ENCODE data around the gene IFRD2.

DNA sequence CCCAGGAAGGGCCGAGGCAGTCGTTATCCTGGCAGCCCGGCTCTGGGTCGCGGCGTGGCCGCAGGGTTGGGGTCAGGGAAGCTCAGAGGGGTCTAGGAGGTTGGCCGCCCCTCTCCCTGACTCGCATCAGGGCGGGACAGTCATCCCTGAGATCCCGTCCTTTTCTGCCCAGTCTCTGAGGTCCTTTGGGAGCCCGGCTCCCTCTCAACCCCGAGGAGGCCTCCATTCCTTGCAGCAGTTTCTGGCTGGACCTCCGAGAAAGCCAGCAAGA is 29.8 kb upstream of the IFRD2 start:
- TF ChIP-seq, protein P1, sequence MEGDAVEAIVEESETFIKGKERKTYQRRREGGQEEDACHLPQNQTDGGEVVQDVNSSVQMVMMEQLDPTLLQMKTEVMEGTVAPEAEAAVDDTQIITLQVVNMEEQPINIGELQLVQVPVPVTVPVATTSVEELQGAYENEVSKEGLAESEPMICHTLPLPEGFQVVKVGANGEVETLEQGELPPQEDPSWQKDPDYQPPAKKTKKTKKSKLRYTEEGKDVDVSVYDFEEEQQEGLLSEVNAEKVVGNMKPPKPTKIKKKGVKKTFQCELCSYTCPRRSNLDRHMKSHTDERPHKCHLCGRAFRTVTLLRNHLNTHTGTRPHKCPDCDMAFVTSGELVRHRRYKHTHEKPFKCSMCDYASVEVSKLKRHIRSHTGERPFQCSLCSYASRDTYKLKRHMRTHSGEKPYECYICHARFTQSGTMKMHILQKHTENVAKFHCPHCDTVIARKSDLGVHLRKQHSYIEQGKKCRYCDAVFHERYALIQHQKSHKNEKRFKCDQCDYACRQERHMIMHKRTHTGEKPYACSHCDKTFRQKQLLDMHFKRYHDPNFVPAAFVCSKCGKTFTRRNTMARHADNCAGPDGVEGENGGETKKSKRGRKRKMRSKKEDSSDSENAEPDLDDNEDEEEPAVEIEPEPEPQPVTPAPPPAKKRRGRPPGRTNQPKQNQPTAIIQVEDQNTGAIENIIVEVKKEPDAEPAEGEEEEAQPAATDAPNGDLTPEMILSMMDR (IDR thresholded peaks at IDR 0.05; ENCODE audit: control extremely low read depth in 1 of 3, insufficient read depth in 1 of 3, low read depth in 1 of 3, low read length in 3 of 3), result no peak
- peak; percentile 17; the same call in 1 of the 2 replicates for TF ChIP-seq POLR2AphosphoS5 (IDR thresholded peaks at IDR 0.05; ENCODE audit: low read depth, low read length)
- TF ChIP-seq, protein P2, sequence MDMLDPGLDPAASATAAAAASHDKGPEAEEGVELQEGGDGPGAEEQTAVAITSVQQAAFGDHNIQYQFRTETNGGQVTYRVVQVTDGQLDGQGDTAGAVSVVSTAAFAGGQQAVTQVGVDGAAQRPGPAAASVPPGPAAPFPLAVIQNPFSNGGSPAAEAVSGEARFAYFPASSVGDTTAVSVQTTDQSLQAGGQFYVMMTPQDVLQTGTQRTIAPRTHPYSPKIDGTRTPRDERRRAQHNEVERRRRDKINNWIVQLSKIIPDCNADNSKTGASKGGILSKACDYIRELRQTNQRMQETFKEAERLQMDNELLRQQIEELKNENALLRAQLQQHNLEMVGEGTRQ (IDR thresholded peaks at IDR 0.05; ENCODE audit: low read length), result no peak

Data from H1 (cell line).